Ovary (tissue), 3 donors: ENCODE data around the gene RAD9B.

Source experiments
- POLR2A ChIP-seq: fragments of 450-650 bp; IDR thresholded peaks from one replicate; pipeline ENCODE4 v1.6.1; 2017; ENCODE audit warnings: antibody characterized with exemption, mild to moderate bottlenecking, moderate library complexity
- TF ChIP-seq, protein P1 (sequence below), 3 donors: fragments of 450-650 bp in 2 of 3; fragments of 200-600 bp in 1 of 3; IDR thresholded peaks; one replicate each; pipeline versions ENCODE4 v1.5.1 to v1.8.0; 2016 to 2022; ENCODE audit warnings: antibody characterized with exemption in 3 of 3, mild to moderate bottlenecking in 1 of 3
- donor health status: DM: no; HTN: no; CAD: no.

DNA sequence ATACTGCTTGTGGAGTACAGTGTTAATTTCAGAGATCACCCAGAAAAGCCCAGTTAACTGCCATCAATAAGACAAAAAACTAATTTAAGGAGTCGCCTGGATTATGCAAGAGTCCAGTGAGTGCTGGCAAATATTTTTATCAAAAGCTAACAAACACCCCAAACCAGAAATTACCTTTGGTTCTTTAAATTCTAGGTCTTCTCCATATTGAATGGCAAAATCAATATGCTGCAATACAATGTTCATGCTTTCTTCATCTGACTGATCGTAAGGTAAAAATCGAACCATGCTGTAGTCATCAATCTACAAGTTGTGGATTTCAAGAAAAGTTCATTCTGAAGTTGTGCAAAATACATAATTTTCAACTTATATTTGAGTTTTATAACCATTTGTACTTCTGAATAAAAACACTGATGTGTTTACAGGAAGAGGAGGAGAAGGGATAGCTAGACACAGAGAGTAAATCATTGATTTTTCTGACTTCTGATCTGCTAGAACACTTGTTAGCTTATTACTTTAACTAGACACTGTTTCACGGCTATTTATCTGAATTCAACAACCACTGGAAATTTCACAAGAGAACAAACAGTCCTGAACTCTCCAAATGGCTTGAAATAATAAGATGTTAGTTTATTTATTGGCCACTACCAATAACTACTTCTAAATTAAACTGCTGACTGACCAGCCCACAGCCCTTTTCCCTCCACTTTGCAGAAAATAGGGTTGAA lies 48.4 kb upstream of the RAD9B start:
- TF ChIP-seq, protein P1, sequence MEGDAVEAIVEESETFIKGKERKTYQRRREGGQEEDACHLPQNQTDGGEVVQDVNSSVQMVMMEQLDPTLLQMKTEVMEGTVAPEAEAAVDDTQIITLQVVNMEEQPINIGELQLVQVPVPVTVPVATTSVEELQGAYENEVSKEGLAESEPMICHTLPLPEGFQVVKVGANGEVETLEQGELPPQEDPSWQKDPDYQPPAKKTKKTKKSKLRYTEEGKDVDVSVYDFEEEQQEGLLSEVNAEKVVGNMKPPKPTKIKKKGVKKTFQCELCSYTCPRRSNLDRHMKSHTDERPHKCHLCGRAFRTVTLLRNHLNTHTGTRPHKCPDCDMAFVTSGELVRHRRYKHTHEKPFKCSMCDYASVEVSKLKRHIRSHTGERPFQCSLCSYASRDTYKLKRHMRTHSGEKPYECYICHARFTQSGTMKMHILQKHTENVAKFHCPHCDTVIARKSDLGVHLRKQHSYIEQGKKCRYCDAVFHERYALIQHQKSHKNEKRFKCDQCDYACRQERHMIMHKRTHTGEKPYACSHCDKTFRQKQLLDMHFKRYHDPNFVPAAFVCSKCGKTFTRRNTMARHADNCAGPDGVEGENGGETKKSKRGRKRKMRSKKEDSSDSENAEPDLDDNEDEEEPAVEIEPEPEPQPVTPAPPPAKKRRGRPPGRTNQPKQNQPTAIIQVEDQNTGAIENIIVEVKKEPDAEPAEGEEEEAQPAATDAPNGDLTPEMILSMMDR (IDR thresholded peaks at IDR 0.05) = no peak
- no peak for TF ChIP-seq POLR2A
